GM18907 (cell line): ENCODE measurements around the gene FKBP6.
"Not testable (repeated sequence)": the region's sequence is repeated elsewhere in the genome, so short reads cannot be mapped to it uniquely, and the experiment has no call there.

Experiments used
- ATAC-seq: cut with Tn5 transposase; IDR thresholded peaks from one replicate; pipeline ENCODE4 v1.9.1; 2021; ENCODE audit warnings: mild to moderate bottlenecking, moderate library complexity; ENCODE audit not compliant: unreplicated experiment

FKBP6 gene

GRCh38 chr7:73354196-73354595, 26.2 kb downstream of the FKBP6 start:
- no peak for ATAC-seq

- ATAC-seq = no peak
Measured at GRCh38 chr7:73354821-73355220, 26.9 kb downstream of the FKBP6 start.

- no peak for ATAC-seq
Measured at GRCh38 chr7:73356159-73356558, 28.2 kb downstream of the FKBP6 start.

- no peak for ATAC-seq
Measured at GRCh38 chr7:73358590-73359275, 30.8 kb downstream of the FKBP6 start.

- no peak for ATAC-seq
Measured at GRCh38 chr7:73359306-73359705, 31.3 kb downstream of the FKBP6 start.

DNA sequence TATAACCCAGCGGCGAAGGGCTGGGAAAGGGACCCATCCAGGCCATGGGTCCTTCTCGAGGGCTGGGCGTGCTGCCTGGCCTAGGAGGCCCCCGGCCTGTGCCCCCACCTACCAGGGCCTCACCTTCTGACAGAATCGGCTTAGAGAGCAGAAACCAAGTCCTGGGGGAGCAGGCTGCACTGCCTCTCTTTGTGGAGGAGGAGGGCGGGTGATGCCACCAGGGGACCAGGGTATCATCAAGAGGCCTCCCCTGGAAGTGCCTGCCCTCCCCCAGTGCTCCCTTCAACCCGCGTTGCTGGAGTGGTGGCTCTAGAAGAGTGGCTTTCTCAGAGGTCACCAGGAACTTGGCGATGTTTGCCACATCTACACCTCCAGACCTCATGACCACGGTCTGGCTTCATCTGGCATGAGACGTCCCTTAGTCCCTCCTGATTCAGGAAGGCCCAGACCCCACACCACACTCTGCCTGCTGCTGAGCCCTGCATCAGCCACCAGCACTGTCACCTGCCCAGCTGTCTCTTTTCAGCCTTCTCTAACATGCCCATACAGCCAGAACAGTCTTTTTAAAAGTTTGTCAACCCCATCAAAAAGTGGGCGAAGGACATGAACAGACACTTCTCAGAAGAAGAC, 31.9 kb downstream of the FKBP6 start:
- ATAC-seq = no peak

- not testable (repeated sequence) for ATAC-seq
Measured at GRCh38 chr7:73360590-73360989, 32.6 kb downstream of the FKBP6 start.

- no peak for ATAC-seq
Measured at GRCh38 chr7:73363225-73364005, 35.5 kb downstream of the FKBP6 start.

GRCh38 chr7:73364006-73364728, 36.2 kb downstream of the FKBP6 start:
- ATAC-seq = no peak

- ATAC-seq = no peak
Measured at GRCh38 chr7:73366127-73366526, 38.2 kb downstream of the FKBP6 start.

DNA sequence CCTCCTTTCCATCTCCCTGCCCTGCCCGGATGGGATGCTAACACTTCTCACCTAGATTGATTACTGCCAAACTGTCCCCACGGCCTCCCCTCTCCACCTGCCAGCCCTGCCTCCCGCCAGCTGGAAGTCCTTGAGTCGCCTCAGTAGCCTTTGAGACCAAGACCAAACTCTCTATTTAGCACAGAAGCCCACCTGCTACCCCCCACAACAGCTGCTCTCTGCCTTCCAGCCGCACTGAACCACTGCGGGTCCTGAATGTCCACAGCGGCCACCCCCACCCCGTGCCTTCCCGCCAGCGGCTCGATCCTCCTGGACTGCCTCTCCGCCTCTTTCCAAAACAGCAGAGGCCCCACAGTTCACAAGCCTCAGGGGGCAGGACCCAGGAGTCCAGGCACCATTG, 39.0 kb downstream of the FKBP6 start:
- ATAC-seq = no peak

DNA sequence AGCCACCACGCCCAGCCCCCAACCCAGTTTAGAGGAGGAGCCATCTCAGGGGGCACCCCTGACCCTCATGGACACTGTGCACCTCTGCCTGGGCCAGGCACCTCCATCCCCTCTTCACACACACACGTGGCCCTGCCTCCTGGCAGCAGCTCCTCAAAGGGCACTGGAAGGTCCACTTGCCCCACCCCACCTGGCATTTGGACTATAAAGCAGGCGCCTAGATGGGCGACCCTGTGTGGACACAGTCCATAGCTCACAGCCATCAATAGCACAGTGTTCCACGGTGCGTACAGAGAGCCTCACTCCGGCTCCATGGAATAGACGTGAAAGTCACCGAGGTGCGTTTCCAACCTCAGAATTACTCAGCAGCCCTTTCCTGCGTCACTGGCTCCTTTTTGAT, 41.0 kb downstream of the FKBP6 start:
- no peak for ATAC-seq

DNA sequence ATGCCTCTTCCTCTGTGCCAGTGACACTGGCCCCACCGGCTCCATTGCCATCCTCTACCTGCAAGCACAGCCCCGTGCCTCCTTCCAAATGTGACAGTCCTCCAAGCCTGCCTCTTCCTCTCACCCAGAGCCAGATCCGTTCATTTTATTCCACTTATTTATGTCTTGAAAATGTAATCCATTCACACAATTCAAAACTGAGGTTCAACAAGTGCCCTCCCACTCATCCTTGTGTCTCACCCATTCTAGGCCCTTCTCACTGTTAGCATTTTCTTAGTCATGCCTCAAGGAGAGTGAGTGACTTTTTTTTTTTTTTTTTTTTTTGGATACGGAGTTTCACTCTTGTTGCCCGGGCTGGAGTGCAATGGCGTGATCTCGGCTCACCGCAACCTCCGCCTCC, 41.7 kb downstream of the FKBP6 start:
- ATAC-seq = no peak

- no peak for ATAC-seq
Measured at GRCh38 chr7:73373741-73374140, 45.8 kb downstream of the FKBP6 start.

GRCh38 chr7:73376262-73376661, 48.3 kb downstream of the FKBP6 start:
- not testable (repeated sequence) for ATAC-seq

DNA sequence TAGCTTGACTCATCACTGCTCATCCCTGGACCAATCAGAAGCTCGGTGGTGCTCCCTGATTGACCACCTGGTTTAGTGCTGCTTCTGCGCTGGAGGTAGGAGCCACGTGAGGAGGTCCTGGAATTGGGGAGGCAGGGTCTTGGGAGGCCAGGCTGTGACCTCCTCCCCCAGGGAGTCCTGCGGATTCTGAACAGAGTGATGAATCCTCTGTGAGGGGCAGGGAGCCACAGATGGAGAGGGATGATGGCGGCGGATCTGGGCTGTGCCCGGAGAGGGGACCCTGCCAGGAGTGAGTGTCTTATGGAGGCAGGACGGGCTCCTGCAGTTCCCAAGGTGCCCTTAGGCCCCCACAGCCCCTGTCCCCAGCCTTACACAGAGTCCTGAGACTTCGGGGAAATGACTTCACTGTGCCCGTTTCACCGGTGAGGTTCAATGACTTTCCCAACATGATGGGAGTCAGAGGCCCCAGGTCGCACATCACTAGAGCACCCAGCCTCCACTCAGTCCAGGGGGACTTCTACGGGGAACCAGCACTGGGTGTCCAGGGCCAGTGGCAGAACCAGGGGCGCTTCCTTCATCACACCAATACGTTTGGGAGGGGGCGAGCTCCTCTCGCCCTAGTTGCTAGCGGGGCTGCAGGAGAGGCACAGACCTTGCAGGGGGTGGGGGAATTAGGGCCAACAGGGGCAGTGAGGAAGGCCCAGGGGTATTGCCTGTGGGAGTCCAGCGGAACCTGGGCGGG, 48.9 kb downstream of the FKBP6 start:
- no peak for ATAC-seq

DNA sequence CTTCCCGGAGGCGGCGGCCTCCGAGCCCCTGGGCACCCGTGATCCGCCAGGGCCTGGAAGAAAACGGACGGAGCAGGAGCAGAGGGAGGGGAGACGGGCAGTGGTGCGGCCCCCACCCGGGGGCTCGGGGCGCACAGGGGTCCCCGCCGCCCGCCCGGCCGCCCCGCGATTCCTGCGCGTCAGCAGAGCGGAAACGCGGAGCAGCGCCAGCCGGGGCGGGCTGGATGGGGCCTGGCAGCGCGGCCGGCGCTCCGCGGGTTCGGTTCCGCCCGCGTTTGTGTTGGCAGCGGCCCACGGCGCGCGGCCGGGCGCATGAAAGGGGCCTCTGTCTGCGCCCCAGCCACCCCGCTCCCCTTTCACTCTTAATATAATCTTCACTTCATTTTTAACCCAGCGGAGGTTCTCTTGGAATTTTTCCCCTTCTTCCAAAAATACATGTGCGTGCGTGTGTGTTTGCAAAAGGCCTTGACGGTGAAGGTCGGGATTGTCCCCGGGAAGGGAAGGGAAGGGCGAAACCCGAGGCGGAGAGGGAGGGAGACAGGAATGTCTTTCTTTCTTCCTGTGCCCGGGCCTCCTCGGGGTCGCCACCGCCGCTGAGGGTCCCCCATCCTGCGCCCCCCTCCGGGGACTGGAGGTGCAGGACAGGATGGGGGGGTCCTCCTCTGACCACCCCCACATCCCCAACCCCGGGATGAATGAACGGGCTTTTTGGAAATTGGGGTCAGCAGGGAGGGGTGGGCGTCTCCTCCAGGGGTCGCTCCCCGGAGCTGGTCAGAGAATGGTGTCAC, 49.6 kb downstream of the FKBP6 start:
- ATAC-seq = not testable (repeated sequence)

- ATAC-seq = no peak
Measured at GRCh38 chr7:73382934-73383503, 55.1 kb downstream of the FKBP6 start.

GRCh38 chr7:73387221-73387828, 59.4 kb downstream of the FKBP6 start:
- no peak for ATAC-seq
